Breast epithelium (tissue), 4 donors: ENCODE results near the gene DAPK1. TPM values are rescaled to one million over a fixed set of nuclear protein-coding genes. Genes with fewer than 3 reads are reported as not detected.

Source experiments
- DNase-seq, 2 donors: peaks; one replicate each; pipeline ENCODE4 v3.0.0-alpha.2; 2019; ENCODE audit warnings: low spot score in 2 of 2
- H3K27ac ChIP-seq, 2 donors: fragments of 200-600 bp; sonication (generic) in 1 of 2; one replicate each; pipeline ENCODE4 v1.5.1; 2016 to 2019; ENCODE audit warnings: mild to moderate bottlenecking in 1 of 2
- H3K27me3 ChIP-seq, 2 donors: fragments of 200-600 bp; sonication (generic) in 1 of 2; one replicate each; pipeline versions ENCODE4 v1.5.1 to v1.6.0; 2017 to 2019; ENCODE audit warnings: control low read depth in 1 of 2, mild to moderate bottlenecking in 1 of 2
- H3K36me3 ChIP-seq: fragments of 200-600 bp; one replicate; pipeline ENCODE4 v1.5.1; 2019
- H3K4me1 ChIP-seq, 2 donors: fragments of 200-600 bp; sonication (generic); one replicate each; pipeline ENCODE4 v1.5.1; 2016 to 2019; ENCODE audit warnings: control low read depth in 1 of 2
- H3K4me3 ChIP-seq, 3 donors: fragments of 200-600 bp; sonication (generic); 1 replicate in 2 of 3; 2 replicates in 1 of 3; pipeline ENCODE4 v1.5.1; 2016 to 2019; ENCODE audit warnings: mild to moderate bottlenecking in 3 of 3, moderate library complexity in 2 of 3
- H3K9me3 ChIP-seq, 2 donors: fragments of 200-600 bp; sonication (generic) in 1 of 2; one replicate each; pipeline ENCODE4 v1.5.1; 2016 to 2019; ENCODE audit warnings: control low read depth in 1 of 2
- CTCF ChIP-seq, 3 donors: fragments of 450-650 bp; IDR thresholded peaks; one replicate each; pipeline ENCODE4 v1.5.1; 2016 to 2017; ENCODE audit warnings: antibody characterized with exemption in 3 of 3, mild to moderate bottlenecking in 3 of 3, moderate library complexity in 3 of 3
- POLR2A ChIP-seq: fragments of 450-650 bp; IDR thresholded peaks from one replicate; pipeline ENCODE4 v1.6.1; 2016; ENCODE audit warnings: antibody characterized with exemption, mild to moderate bottlenecking, moderate library complexity
- POLR2AphosphoS5 ChIP-seq, 3 donors: sonication (generic); formaldehyde crosslinking; IDR thresholded peaks; one replicate each; pipeline ENCODE4 v1.6.1; 2017; ENCODE audit warnings: antibody characterized with exemption in 3 of 3
- intact Hi-C: fragments of 100-400 bp; cut with DNase I; formaldehyde crosslinking; loops from one replicate; pipeline ENCODE4 v1.15.1; 2023; ENCODE audit warnings: low total_unique reads
- total RNA-seq, 3 donors: library from RNA; depleted of rRNA; stranded (reverse); fragments of >200 nt; gene quantifications; one replicate each; pipeline ENCODE4 v1.1.0, GENCODE V29; 2016

The DAPK1 gene
- total RNA-seq, 3 donors from 2014 or later = 14.7 to 42.6 (median 34.5) TPM

- H3K4me3 ChIP-seq = no peak overlapping the region
- no peaks in the 10 kb centered on the region for H3K27me3 ChIP-seq
- H3K36me3 ChIP-seq = no peaks in the 10 kb centered on the region
- TF ChIP-seq CTCF (IDR thresholded peaks at IDR 0.05) = no peak
- no peak for TF ChIP-seq POLR2AphosphoS5 (IDR thresholded peaks at IDR 0.05)
- no peak for TF ChIP-seq POLR2A
- intact Hi-C loops = no loop called here
- no peak overlapping the region for H3K27ac ChIP-seq
- H3K4me1 ChIP-seq = no peaks in the 10 kb centered on the region
- DNase-seq = no peak
- H3K9me3 ChIP-seq = no peaks in the 10 kb centered on the region
Observed at GRCh38 chr9:87718852-87719612, 221.4 kb downstream of the DAPK1 start.

GRCh38 chr9:87720173-87720572 is 222.5 kb downstream of the DAPK1 start:
- no peak for DNase-seq
- Histone ChIP-seq H3K27me3 (no peaks in the 10 kb centered on the region), H3K4me3 (no peak overlapping the region), H3K9me3 (no peaks in the 10 kb centered on the region), H3K36me3 (no peaks in the 10 kb centered on the region), H3K27ac (no peak overlapping the region), H3K4me1 (no peaks in the 10 kb centered on the region)
- intact Hi-C loops = no loop called here
- TF ChIP-seq POLR2AphosphoS5 (IDR thresholded peaks at IDR 0.05) (no peak), CTCF (IDR thresholded peaks at IDR 0.05) (no peak), POLR2A (no peak)

- TF ChIP-seq CTCF (IDR thresholded peaks at IDR 0.05) (no peak), POLR2AphosphoS5 (IDR thresholded peaks at IDR 0.05) (no peak), POLR2A (no peak)
- no peaks in the 10 kb centered on the region for H3K9me3 ChIP-seq
- no peak overlapping the region for H3K4me3 ChIP-seq
- H3K36me3 ChIP-seq = no peaks in the 10 kb centered on the region
- intact Hi-C loops = no loop called here
- H3K27me3 ChIP-seq = no peaks in the 10 kb centered on the region
- no peak for DNase-seq
- H3K4me1 ChIP-seq = no peaks in the 10 kb centered on the region
- peak overlapping the region in 1 of 2 donors; percentile 7 for H3K27ac ChIP-seq
Observed at GRCh38 chr9:87722393-87723088, 224.9 kb downstream of the DAPK1 start.

DNA sequence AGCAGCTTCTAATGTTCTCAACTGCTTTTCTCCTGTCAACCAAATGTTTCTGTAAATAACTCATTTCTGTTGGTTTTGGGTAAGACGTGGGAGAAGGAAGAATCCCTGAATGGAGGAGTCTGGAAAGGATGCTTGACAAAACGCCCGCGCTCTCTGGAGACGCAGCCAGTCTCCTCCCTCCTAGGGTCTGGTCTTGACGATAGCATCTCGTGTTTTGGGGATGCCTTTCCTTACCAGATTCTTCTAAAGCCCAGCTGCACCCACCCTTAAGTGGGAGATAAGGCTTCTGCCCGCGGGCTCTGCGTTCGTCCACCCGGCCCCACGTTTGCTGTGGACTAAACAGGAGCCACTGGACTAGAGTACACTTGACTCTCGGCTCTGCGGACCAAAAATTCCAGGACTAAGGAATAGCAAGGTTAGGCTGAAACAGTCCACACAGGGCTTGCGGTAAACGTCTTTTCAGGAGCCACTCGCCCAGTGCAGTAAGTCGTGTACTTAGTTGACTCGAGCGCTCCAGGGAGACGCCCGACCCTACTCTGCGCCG is 227.8 kb downstream of the DAPK1 start:
- Histone ChIP-seq H3K27ac (peak overlapping the region; percentile 88 to 94), H3K9me3 (no peaks in the 10 kb centered on the region), H3K4me3 (peak overlapping the region; percentile 69 to 85 (median 70)), H3K36me3 (no peaks in the 10 kb centered on the region), H3K4me1 (no peaks in the 10 kb centered on the region), H3K27me3 (no peaks in the 10 kb centered on the region)
- DNase-seq = no peak
- TF ChIP-seq CTCF (IDR thresholded peaks at IDR 0.05) = no peak
- no peak for TF ChIP-seq POLR2A
- no peak for TF ChIP-seq POLR2AphosphoS5 (IDR thresholded peaks at IDR 0.05)
- intact Hi-C loops = no loop called here
